OCI-LY7 (cell line): ENCODE results near the gene PLK5. TPM values are rescaled to one million over a fixed set of nuclear protein-coding genes. Genes with fewer than 3 reads are reported as not detected.

Experiments
- BruUV-seq: library from RNA; stranded (reverse); fragments of 400-500 nt; replicated peaks from 2 replicates; lab custom pipeline; 2021; lab: Mats Ljungman, UMichigan
- CTCF ChIA-PET: fragments of 300-600 bp; sonication (Branson Sonifier 250); formaldehyde crosslinking; loops from one replicate; lab custom pipeline; 2022; ENCODE audit warnings: antibody characterized with exemption; ENCODE audit not compliant: unreplicated experiment; lab: Charles Lee
- POLR2A ChIA-PET: fragments of 300-600 bp; sonication (Branson Sonifier 250); formaldehyde crosslinking; loops from one replicate; lab custom pipeline; 2022; ENCODE audit warnings: antibody characterized with exemption; lab: Charles Lee
- DNase-seq: peaks from one replicate; pipeline ENCODE4 v3.0.0-alpha.2; 2015; ENCODE audit warnings: low spot score
- H2AFZ ChIP-seq: fragments of 200-600 bp; sonication (generic), shearing (Covaris generic); 2 replicates; pipeline ENCODE4 v1.6.1; 2014; ENCODE audit warnings: mild to moderate bottlenecking, antibody characterized with exemption, low read length, moderate library complexity
- H3K27ac ChIP-seq: fragments of 200-600 bp; sonication (generic); 2 replicates; pipeline ENCODE4 v1.5.1; 2014; ENCODE audit warnings: mixed run types, low read depth, mild to moderate bottlenecking, moderate library complexity, low read length, inconsistent platforms; ENCODE audit not compliant: poor library complexity, severe bottlenecking
- H3K36me3 ChIP-seq: fragments of 200-600 bp; sonication (generic); 2 replicates; pipeline ENCODE4 v1.6.1; 2014; ENCODE audit warnings: mild to moderate bottlenecking, antibody characterized with exemption, low read length, moderate library complexity, mixed read lengths; ENCODE audit not compliant: insufficient read depth
- H3K4me1 ChIP-seq: fragments of 200-600 bp; sonication (generic); 2 replicates; pipeline ENCODE4 v1.5.1; 2014; ENCODE audit warnings: mild to moderate bottlenecking, low read length; ENCODE audit not compliant: insufficient read depth, poor library complexity, severe bottlenecking
- H3K4me2 ChIP-seq: fragments of 200-600 bp; sonication (generic); 2 replicates; pipeline ENCODE4 v1.6.1; 2014; ENCODE audit warnings: mild to moderate bottlenecking, low read length
- H3K4me3 ChIP-seq: fragments of 200-600 bp; sonication (generic); 2 replicates; pipeline ENCODE4 v1.5.1; 2014; ENCODE audit warnings: mild to moderate bottlenecking, low read depth, low read length; ENCODE audit not compliant: poor library complexity, severe bottlenecking
- H3K79me2 ChIP-seq: fragments of 200-600 bp; sonication (generic); 2 replicates; pipeline ENCODE4 v1.6.1; 2016; ENCODE audit warnings: low read depth, mild to moderate bottlenecking, low read length, moderate library complexity, mixed read lengths; ENCODE audit not compliant: insufficient read depth
- H3K9me2 ChIP-seq: fragments of 200-600 bp; sonication (generic); 2 replicates; pipeline ENCODE4 v1.6.1; 2016; ENCODE audit warnings: mild to moderate bottlenecking, low read length, mixed read lengths; ENCODE audit not compliant: insufficient read depth
- H3K9me3 ChIP-seq: fragments of 200-600 bp; sonication (generic); 2 replicates; pipeline ENCODE4 v1.6.1; 2014; ENCODE audit warnings: mild to moderate bottlenecking, mixed run types, low read length, mixed read lengths
- H4K20me1 ChIP-seq: fragments of 200-600 bp; sonication (generic); 2 replicates; pipeline ENCODE4 v1.6.1; 2014; ENCODE audit warnings: mild to moderate bottlenecking, antibody characterized with exemption, low read length, moderate library complexity, mixed read lengths; ENCODE audit not compliant: insufficient read depth
- EZH2phosphoT487 ChIP-seq: fragments of 200-600 bp; sonication (generic); IDR thresholded peaks from 2 replicates; pipeline ENCODE4 v1.6.1; 2018; ENCODE audit warnings: low read depth, borderline replicate concordance, mild to moderate bottlenecking, mixed run types, antibody characterized with exemption, low read length, moderate library complexity, mixed read lengths
- intact Hi-C: fragments of 100-400 bp; cut with micrococcal nuclease; formaldehyde crosslinking; loops from one replicate; pipeline ENCODE4 v1.10.0; 2022; ENCODE audit not compliant: unreplicated experiment
- total RNA-seq, 2 experiments: library from RNA; depleted of rRNA in 1 of 2; stranded (reverse); fragments of >200 nt in 1 of 2; shearing (Covaris generic) in 1 of 2; gene quantifications; 2 replicates each; pipeline ENCODE4 v1.2.3, GENCODE V29; 2014 to 2022
- TF ChIP-seq, protein P1 (sequence below): fragments of 200-600 bp; sonication (generic); conservative IDR thresholded peaks from 2 replicates; pipeline ENCODE4 v1.5.1; 2014; ENCODE audit warnings: mild to moderate bottlenecking, antibody characterized with exemption, low read length, moderate library complexity, mixed read lengths

Gene PLK5
- total RNA-seq, 2 experiments from 2014 or later = 0.17 TPM; not detected in 1

DNA sequence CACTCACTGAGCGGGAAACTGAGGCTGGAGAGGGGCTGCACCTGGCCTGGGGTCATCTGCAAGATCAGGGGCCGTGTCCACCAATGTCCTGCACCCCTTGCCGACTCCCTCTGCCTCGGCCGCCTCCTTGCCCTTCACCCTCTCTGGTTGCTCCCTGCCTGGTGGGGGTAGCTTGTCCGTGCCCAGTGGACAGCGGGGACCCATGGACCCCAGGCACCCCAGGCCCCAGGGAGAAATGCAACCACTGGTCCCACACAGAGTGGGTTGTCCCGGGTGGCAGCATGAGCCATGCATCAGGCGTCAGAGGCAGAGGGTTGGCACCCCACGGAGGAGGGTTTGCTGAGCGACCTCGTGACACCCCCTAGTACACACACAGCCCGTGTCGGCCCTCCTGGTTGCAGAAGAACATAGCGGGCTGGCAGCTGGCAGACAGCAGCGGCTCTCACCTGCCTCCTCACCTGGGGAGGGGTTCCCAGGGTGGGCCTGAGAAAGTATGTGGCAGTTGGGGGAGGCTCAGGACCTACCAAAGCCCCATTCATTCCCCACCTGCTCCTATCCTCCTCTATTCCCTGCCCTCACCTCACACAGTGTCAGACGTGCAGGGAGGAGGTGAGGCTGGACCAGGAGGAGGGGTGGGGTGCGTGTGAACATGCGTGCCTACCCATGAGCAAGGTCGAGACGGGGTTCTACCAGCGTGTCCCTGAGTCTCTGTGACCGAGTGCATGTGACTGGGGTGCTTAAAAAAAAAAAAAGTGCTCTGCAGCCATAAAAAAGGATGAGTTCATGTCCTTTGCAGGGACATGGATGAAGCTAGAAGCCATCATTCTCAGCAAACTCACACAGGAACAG lies 19.7 kb upstream of the PLK5 start:
- H3K4me3 ChIP-seq = no peak overlapping the region
- ChIA-PET CTCF (no interaction called here), POLR2A (no interaction called here)
- peaks cover 4% of the 10 kb centered on the region for H3K4me1 ChIP-seq
- H3K27ac ChIP-seq = no peak overlapping the region
- no peak overlapping the region for H2AFZ ChIP-seq
- no peak for DNase-seq
- 0 out of 2 replicates have a peak overlapping the region, but pooled peaks have one; percentile 38 for H3K4me2 ChIP-seq
- BruUV-seq = no TSS peak
- H3K9me3 ChIP-seq = no peaks in the 10 kb centered on the region
- intact Hi-C loops = no loop called here
- no peak for TF ChIP-seq EZH2phosphoT487
- TF ChIP-seq, protein P1, sequence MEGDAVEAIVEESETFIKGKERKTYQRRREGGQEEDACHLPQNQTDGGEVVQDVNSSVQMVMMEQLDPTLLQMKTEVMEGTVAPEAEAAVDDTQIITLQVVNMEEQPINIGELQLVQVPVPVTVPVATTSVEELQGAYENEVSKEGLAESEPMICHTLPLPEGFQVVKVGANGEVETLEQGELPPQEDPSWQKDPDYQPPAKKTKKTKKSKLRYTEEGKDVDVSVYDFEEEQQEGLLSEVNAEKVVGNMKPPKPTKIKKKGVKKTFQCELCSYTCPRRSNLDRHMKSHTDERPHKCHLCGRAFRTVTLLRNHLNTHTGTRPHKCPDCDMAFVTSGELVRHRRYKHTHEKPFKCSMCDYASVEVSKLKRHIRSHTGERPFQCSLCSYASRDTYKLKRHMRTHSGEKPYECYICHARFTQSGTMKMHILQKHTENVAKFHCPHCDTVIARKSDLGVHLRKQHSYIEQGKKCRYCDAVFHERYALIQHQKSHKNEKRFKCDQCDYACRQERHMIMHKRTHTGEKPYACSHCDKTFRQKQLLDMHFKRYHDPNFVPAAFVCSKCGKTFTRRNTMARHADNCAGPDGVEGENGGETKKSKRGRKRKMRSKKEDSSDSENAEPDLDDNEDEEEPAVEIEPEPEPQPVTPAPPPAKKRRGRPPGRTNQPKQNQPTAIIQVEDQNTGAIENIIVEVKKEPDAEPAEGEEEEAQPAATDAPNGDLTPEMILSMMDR = no peak
- H4K20me1 ChIP-seq = no peaks in the 10 kb centered on the region
- no peaks in the 10 kb centered on the region for H3K36me3 ChIP-seq
- no peaks in the 10 kb centered on the region for H3K79me2 ChIP-seq
- H3K9me2 ChIP-seq = no peaks in the 10 kb centered on the region

DNA sequence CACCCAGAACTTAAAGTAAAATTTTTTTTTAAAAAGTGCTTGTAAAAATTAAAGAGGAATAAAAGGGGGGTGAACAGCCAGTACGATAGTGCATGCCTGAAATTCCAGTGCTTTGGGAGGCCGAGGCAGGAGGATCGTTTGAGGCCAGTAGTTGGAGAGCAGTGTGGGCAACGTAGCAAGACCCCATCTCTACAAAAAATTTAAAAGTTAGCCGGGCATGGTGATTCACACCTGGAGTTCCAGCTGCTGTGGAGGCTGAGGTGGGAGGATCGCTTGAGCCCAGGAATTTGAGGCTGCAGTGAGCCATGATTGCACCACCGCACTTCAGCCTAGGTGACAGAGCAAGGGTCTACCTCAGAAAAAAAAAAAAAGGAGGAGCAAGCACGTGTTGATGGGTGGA lies 18.9 kb upstream of the PLK5 start:
- Histone ChIP-seq H3K4me1 (peaks cover 4% of the 10 kb centered on the region), H3K36me3 (no peaks in the 10 kb centered on the region), H2AFZ (no peak overlapping the region), H3K9me2 (no peaks in the 10 kb centered on the region), H4K20me1 (no peaks in the 10 kb centered on the region), H3K4me3 (no peak overlapping the region), H3K27ac (no peak overlapping the region), H3K9me3 (no peaks in the 10 kb centered on the region), H3K4me2 (no peak overlapping the region), H3K79me2 (no peaks in the 10 kb centered on the region)
- intact Hi-C loops = no loop called here
- TF ChIP-seq EZH2phosphoT487 = no peak
- TF ChIP-seq, protein P1 = no peak
- no TSS peak for BruUV-seq
- POLR2A ChIA-PET = no interaction called here
- no peak for DNase-seq
- CTCF ChIA-PET = no interaction called here
